ENCODE measurements around the gene LTB4R2. TPM values are rescaled to one million over a fixed set of nuclear protein-coding genes. Genes with fewer than 3 reads are reported as not detected.

Gene LTB4R2
- total and polyA plus RNA-seq, 2 experiments from 2014 or later: 0.17 to 15.1 TPM

DNA sequence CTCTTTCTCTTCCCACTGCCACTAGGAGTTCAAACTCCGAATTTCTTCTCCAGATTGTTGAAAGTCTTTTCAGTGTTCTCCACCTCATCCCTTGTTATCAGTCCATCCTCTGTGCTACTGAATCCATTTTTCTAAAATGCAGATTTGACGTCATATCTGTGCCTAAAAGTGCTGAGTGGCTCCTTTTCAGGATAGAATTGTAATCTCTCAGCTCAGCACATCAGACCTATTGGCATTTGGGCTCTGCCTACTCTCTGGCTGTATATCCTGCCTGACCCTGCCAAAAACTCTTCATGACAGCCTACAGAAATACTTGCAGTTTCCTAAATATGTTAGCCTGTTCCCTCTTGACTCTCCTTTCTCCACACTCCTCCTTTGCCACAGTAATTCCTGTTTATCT lies 37.5 kb upstream of the LTB4R2 start:
- TF ChIP-seq, protein P1, sequence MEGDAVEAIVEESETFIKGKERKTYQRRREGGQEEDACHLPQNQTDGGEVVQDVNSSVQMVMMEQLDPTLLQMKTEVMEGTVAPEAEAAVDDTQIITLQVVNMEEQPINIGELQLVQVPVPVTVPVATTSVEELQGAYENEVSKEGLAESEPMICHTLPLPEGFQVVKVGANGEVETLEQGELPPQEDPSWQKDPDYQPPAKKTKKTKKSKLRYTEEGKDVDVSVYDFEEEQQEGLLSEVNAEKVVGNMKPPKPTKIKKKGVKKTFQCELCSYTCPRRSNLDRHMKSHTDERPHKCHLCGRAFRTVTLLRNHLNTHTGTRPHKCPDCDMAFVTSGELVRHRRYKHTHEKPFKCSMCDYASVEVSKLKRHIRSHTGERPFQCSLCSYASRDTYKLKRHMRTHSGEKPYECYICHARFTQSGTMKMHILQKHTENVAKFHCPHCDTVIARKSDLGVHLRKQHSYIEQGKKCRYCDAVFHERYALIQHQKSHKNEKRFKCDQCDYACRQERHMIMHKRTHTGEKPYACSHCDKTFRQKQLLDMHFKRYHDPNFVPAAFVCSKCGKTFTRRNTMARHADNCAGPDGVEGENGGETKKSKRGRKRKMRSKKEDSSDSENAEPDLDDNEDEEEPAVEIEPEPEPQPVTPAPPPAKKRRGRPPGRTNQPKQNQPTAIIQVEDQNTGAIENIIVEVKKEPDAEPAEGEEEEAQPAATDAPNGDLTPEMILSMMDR (IDR thresholded peaks at IDR 0.05; ENCODE audit: low read depth, low read length): no peak
- no peaks in the 10 kb centered on the region for H3K27me3 ChIP-seq
- H3K4me1 ChIP-seq (ENCODE audit: low read depth): no peaks in the 10 kb centered on the region
- DNase-seq (ENCODE audit: low read depth in 1 of 2, low spot score in 1 of 2): no peak
- no peaks in the 10 kb centered on the region for H3K36me3 ChIP-seq
- no peaks in the 10 kb centered on the region for H3K9me3 ChIP-seq (ENCODE audit: low read depth)
- no peak overlapping the region for H3K27ac ChIP-seq
- H3K4me3 ChIP-seq: no peak overlapping the region

DNA sequence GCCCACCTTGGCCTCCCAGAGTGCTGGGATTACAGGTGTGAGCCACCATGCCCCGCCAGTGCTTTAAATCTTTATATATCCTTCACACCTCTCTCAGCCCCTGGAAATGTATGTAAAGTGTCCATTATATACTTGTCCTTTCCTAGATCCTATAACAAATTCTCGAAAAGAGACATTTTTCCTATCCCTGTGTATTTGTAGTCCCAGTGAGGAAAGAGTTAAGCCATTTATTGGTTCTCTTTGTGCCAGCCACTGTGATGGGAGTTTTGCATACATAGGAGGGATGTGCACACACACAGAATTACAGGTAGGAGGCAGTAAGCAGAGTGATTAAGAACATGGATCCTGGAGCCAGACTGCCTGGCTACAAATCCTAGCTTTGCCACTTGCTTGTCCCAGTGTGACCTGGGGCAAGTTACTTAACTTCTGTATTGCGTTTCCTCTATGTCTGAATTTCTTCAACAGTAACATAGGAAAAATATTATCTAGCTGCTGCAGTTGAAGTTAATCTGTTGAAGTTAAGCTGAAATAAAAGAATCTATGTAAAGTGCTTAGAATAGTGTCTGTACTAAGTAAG lies 36.4 kb upstream of the LTB4R2 start:
- no peak overlapping the region for H3K4me3 ChIP-seq
- H3K27me3 ChIP-seq: no peaks in the 10 kb centered on the region
- TF ChIP-seq, protein P1 (IDR thresholded peaks at IDR 0.05; ENCODE audit: low read depth, low read length): no peak
- no peaks in the 10 kb centered on the region for H3K9me3 ChIP-seq (ENCODE audit: low read depth)
- no peaks in the 10 kb centered on the region for H3K36me3 ChIP-seq
- DNase-seq (ENCODE audit: low read depth in 1 of 2, low spot score in 1 of 2): no peak
- no peaks in the 10 kb centered on the region for H3K4me1 ChIP-seq (ENCODE audit: low read depth)
- no peak overlapping the region for H3K27ac ChIP-seq

- no peak overlapping the region for H3K4me3 ChIP-seq
- H3K27ac ChIP-seq: no peak overlapping the region
- H3K36me3 ChIP-seq: no peaks in the 10 kb centered on the region
- H3K9me3 ChIP-seq (ENCODE audit: low read depth): no peaks in the 10 kb centered on the region
- DNase-seq (ENCODE audit: low read depth in 1 of 2, low spot score in 1 of 2): no peak
- TF ChIP-seq, protein P1 (IDR thresholded peaks at IDR 0.05; ENCODE audit: low read depth, low read length): no peak
- H3K4me1 ChIP-seq (ENCODE audit: low read depth): no peaks in the 10 kb centered on the region
- H3K27me3 ChIP-seq: no peaks in the 10 kb centered on the region
Measured at GRCh38 chr14:24274101-24274543, 35.8 kb upstream of the LTB4R2 start.

DNA sequence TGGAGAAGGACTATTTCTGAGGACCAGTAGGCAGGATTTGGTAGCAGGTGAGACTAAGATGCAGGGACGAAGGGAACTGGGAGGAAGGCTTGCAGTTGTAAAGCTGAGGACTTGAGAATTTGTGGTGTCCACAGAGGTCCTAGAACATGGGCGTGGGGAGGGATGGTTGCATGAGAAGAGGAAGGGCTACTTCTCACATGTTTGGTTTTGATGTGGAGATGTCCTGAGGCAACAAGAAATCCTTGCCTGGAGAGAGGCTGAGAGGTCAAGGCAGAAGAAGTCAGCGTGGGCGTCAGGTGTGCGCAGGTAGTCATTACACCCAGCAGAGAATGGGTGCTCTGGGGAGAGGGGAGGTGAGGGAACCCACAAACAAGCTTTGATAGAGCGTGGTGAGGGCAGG lies 32.9 kb upstream of the LTB4R2 start:
- no peaks in the 10 kb centered on the region for H3K36me3 ChIP-seq
- H3K27me3 ChIP-seq: no peaks in the 10 kb centered on the region
- no peaks in the 10 kb centered on the region for H3K4me1 ChIP-seq (ENCODE audit: low read depth)
- no peaks in the 10 kb centered on the region for H3K9me3 ChIP-seq (ENCODE audit: low read depth)
- no peak overlapping the region for H3K27ac ChIP-seq
- TF ChIP-seq, protein P1 (IDR thresholded peaks at IDR 0.05; ENCODE audit: low read depth, low read length): no peak
- no peak for DNase-seq (ENCODE audit: low read depth in 1 of 2, low spot score in 1 of 2)
- H3K4me3 ChIP-seq: no peak overlapping the region

GRCh38 chr14:24277606-24278321 lies 32.2 kb upstream of the LTB4R2 start:
- TF ChIP-seq, protein P1 (IDR thresholded peaks at IDR 0.05; ENCODE audit: low read depth, low read length): no peak
- Histone ChIP-seq H3K4me1 (ENCODE audit: low read depth) (no peaks in the 10 kb centered on the region), H3K27ac (no peak overlapping the region), H3K4me3 (no peak overlapping the region), H3K9me3 (ENCODE audit: low read depth) (no peaks in the 10 kb centered on the region), H3K27me3 (no peaks in the 10 kb centered on the region), H3K36me3 (no peaks in the 10 kb centered on the region)
- DNase-seq (ENCODE audit: low read depth in 1 of 2, low spot score in 1 of 2): no peak
